Measurements from ENCODE around the gene SHISA7.

SHISA7 gene

DNA sequence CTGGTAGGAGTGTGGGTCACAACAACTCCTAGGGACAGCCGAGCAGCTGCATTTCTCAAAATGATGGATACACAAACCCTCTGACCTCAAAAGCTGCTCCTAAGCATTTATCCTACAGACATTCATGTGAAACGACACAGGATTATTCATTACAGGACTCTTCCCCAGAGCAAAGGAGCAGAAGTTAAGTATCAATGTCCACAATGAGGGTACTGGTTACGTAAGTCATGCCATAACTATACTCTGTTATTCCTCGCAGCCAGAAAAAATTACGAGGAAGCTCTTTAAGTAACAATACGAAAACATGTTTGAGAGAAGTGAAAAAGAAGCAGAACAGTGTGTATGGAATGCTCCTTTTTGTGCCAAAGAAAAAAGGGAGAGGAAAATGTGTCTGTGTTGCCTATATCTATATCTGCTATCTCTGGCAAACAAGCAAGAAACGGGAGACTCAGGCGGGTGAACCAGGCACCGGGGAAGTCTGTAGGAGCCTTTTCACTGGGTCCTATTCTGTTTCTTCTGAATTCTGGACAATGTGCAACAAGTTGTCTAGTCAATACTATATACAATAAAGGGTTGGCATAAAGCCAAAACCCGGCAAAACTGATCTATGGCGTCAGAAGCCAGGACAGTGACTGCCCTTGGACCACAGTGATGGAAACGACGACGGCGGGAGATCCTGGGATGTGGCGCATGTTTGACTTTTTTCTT lies 17.0 kb upstream of the SHISA7 start:
- no peak overlapping the region for H3K27ac ChIP-seq (replicated peaks)
- TF ChIP-seq, protein P1, sequence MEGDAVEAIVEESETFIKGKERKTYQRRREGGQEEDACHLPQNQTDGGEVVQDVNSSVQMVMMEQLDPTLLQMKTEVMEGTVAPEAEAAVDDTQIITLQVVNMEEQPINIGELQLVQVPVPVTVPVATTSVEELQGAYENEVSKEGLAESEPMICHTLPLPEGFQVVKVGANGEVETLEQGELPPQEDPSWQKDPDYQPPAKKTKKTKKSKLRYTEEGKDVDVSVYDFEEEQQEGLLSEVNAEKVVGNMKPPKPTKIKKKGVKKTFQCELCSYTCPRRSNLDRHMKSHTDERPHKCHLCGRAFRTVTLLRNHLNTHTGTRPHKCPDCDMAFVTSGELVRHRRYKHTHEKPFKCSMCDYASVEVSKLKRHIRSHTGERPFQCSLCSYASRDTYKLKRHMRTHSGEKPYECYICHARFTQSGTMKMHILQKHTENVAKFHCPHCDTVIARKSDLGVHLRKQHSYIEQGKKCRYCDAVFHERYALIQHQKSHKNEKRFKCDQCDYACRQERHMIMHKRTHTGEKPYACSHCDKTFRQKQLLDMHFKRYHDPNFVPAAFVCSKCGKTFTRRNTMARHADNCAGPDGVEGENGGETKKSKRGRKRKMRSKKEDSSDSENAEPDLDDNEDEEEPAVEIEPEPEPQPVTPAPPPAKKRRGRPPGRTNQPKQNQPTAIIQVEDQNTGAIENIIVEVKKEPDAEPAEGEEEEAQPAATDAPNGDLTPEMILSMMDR (IDR thresholded peaks at IDR 0.05; ENCODE audit: insufficient read depth, low read length) = no peak
- TF ChIP-seq, protein P2, sequence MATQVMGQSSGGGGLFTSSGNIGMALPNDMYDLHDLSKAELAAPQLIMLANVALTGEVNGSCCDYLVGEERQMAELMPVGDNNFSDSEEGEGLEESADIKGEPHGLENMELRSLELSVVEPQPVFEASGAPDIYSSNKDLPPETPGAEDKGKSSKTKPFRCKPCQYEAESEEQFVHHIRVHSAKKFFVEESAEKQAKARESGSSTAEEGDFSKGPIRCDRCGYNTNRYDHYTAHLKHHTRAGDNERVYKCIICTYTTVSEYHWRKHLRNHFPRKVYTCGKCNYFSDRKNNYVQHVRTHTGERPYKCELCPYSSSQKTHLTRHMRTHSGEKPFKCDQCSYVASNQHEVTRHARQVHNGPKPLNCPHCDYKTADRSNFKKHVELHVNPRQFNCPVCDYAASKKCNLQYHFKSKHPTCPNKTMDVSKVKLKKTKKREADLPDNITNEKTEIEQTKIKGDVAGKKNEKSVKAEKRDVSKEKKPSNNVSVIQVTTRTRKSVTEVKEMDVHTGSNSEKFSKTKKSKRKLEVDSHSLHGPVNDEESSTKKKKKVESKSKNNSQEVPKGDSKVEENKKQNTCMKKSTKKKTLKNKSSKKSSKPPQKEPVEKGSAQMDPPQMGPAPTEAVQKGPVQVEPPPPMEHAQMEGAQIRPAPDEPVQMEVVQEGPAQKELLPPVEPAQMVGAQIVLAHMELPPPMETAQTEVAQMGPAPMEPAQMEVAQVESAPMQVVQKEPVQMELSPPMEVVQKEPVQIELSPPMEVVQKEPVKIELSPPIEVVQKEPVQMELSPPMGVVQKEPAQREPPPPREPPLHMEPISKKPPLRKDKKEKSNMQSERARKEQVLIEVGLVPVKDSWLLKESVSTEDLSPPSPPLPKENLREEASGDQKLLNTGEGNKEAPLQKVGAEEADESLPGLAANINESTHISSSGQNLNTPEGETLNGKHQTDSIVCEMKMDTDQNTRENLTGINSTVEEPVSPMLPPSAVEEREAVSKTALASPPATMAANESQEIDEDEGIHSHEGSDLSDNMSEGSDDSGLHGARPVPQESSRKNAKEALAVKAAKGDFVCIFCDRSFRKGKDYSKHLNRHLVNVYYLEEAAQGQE (IDR thresholded peaks at IDR 0.05; ENCODE audit: insufficient replicate concordance, low read depth) = no peak
- TF ChIP-seq POLR2AphosphoS5 (IDR thresholded peaks at IDR 0.05; ENCODE audit: low read depth) = no peak
- TF ChIP-seq SPI1 (IDR thresholded peaks at IDR 0.05; ENCODE audit: borderline replicate concordance, low read depth) = no peak
- H3K27me3 ChIP-seq (ENCODE audit: insufficient read depth, poor library complexity, severe bottlenecking) = no peaks in the 10 kb centered on the region
- H3K4me3 ChIP-seq (replicated peaks; ENCODE audit: insufficient read depth, low read length) = no peak overlapping the region
- DNase-seq (ENCODE audit: low read depth in 1 of 2, low spot score in 1 of 2) = no peak

DNA sequence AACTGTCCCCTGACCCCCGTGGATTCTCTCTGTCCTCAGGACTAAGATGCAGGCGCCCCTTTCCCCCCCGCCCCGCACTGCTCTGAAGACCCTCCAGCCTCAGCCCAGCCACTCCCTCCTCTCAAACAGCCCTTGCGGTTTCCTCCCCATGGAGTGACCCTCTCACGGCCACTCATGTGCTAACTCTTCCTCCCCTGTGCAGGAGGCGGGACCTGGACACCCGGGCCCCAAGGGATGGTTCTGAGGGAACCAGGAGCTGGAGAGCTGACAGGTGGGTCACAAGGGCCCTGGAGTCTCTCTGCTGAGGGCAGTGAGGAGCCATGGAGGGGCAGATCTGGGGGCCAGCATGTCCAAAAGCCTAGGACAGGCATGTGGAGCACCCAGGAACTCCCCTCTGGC lies 16.4 kb upstream of the SHISA7 start:
- H3K4me3 ChIP-seq (replicated peaks; ENCODE audit: insufficient read depth, low read length) = no peak overlapping the region
- H3K27me3 ChIP-seq (ENCODE audit: insufficient read depth, poor library complexity, severe bottlenecking) = no peaks in the 10 kb centered on the region
- no peak for DNase-seq (ENCODE audit: low read depth in 1 of 2, low spot score in 1 of 2)
- TF ChIP-seq, protein P2 (IDR thresholded peaks at IDR 0.05; ENCODE audit: insufficient replicate concordance, low read depth) = no peak
- TF ChIP-seq GABPA (IDR thresholded peaks at IDR 0.05; ENCODE audit: low read depth) (no peak), POLR2AphosphoS5 (IDR thresholded peaks at IDR 0.05; ENCODE audit: low read depth) (no peak), SPI1 (IDR thresholded peaks at IDR 0.05; ENCODE audit: borderline replicate concordance, low read depth) (no peak)
- TF ChIP-seq, protein P1 (IDR thresholded peaks at IDR 0.05; ENCODE audit: insufficient read depth, low read length) = no peak
- H3K27ac ChIP-seq (replicated peaks) = no peak overlapping the region

DNA sequence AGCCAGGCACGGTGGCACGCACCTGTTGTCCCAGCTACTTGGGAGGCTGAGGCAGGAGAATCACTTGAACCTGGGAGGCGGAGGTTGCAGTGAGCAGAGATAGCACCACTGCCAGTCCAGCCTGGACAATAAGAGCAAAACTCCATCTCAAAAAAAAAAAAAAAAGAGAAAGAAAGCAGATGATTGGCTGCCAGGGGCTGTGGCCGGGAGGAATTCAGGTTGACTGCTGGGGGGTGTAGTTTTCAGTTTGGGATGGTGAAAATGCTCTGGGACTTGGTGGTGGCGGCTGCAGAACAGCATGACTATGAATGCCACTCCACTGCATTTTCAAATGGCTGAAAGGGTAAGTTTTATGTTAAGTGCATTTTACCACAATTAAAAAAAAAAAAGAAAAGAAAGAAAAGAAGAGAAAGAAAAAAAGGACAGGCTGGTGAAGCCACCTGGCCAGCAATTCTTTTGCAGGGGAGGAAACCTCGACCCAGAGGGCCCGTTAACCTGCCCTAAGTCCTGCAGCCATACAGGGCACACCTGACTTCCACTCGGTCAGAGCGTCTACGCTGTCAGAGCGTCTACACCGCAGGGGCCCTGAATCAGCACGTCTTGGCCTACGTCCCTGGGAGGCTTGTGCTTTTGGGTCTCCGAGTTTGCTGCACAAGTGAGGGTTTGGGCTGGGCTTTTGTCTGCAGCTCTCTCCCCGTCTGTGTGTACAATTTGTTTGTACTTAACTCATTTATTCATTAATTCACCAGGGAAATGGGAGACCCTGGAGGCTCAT lies 14.8 kb upstream of the SHISA7 start:
- no peak overlapping the region for H3K4me3 ChIP-seq (replicated peaks; ENCODE audit: insufficient read depth, low read length)
- no peaks in the 10 kb centered on the region for H3K27me3 ChIP-seq (ENCODE audit: insufficient read depth, poor library complexity, severe bottlenecking)
- TF ChIP-seq, protein P1 (IDR thresholded peaks at IDR 0.05; ENCODE audit: insufficient read depth, low read length) = no peak
- TF ChIP-seq SPI1 (IDR thresholded peaks at IDR 0.05; ENCODE audit: borderline replicate concordance, low read depth) (no peak), GABPA (IDR thresholded peaks at IDR 0.05; ENCODE audit: low read depth) (no peak)
- TF ChIP-seq, protein P2 (IDR thresholded peaks at IDR 0.05; ENCODE audit: insufficient replicate concordance, low read depth) = no peak
- no peak overlapping the region for H3K27ac ChIP-seq (replicated peaks)
- no peak for DNase-seq (ENCODE audit: low read depth in 1 of 2, low spot score in 1 of 2)
